Sigmoid colon (tissue), 3 donors: ENCODE measurements around the gene LRRC3.

Source experiments
- CTCF ChIP-seq, 4 experiments: fragments of 450-650 bp in 3 of 4; fragments of 200-600 bp in 1 of 4; IDR thresholded peaks; one replicate each; pipeline ENCODE4 v1.5.1; 2016 to 2019; ENCODE audit warnings: antibody characterized with exemption in 4 of 4, mild to moderate bottlenecking in 3 of 4, moderate library complexity in 2 of 4
- POLR2A ChIP-seq, 2 donors: fragments of 450-650 bp; IDR thresholded peaks; one replicate each; pipeline ENCODE4 v1.6.1; 2016; ENCODE audit warnings: antibody characterized with exemption in 2 of 2, mild to moderate bottlenecking in 2 of 2, moderate library complexity in 2 of 2

- TF ChIP-seq CTCF (IDR thresholded peaks at IDR 0.05), result no peak
- TF ChIP-seq POLR2A (IDR thresholded peaks at IDR 0.05), result no peak
Measured at GRCh38 chr21:44477131-44477530, 21.8 kb downstream of the LRRC3 start.
